Measurements from ENCODE around the gene ASIC1. TPM values are rescaled to one million over a fixed set of nuclear protein-coding genes. Genes with fewer than 3 reads are reported as not detected.

Gene ASIC1
- total and polyA plus RNA-seq, 2 of the 13 experiments (the other 11 are each of a cell fraction or from before 2014, with no cell fraction given), result 0.44 to 1.5 TPM

DNA sequence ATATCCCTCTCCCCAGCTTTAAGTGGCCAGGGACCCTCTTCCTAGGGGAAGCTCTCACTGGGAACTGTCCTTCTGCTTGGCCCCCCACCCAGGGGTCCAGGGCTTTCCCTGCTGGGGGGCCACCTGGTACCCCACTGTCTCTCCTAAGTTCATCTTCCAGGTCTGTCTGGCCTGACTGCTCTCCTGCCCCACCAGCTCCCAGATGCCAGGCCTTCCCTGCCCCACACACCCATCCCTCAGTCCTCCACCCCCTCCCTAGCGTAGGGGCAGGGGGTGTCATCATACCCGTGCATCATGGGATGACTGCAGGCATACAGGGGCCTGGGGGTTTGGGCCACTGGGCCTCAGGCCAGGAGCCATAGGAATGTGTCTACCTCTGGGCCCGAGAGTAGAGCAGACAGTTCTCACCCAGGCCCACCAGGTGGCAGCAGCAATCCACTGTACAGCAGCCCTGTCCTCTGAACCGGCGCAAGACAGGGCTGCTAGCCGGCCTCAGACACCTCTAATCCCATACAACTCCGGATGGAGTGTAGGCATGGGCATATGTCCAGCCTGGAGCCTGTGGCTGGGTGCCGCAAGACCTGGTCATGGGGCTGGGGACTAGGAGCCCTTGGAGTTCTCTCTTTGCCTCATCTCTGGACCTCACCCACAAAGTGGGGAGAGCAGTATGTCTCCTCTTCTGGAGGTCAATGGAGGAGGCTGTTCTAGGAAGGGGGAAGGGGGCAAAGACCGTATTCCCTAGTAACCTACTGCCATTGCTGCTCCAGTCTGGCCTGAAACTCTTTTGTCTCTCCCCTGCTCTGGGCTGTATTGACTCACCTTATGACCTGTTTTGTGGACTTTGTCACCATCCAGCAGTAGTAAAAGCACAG, 17.8 kb downstream of the ASIC1 start (continued):
- TF ChIP-seq, protein P1, sequence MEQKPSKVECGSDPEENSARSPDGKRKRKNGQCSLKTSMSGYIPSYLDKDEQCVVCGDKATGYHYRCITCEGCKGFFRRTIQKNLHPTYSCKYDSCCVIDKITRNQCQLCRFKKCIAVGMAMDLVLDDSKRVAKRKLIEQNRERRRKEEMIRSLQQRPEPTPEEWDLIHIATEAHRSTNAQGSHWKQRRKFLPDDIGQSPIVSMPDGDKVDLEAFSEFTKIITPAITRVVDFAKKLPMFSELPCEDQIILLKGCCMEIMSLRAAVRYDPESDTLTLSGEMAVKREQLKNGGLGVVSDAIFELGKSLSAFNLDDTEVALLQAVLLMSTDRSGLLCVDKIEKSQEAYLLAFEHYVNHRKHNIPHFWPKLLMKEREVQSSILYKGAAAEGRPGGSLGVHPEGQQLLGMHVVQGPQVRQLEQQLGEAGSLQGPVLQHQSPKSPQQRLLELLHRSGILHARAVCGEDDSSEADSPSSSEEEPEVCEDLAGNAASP (CRISPR knock-in tag; IDR thresholded peaks at IDR 0.05; ENCODE audit: borderline replicate concordance), result 0 out of 2 replicates have a peak, but pooled peaks have one; percentile 10
- 0 out of 2 replicates have a peak, but pooled peaks have one; percentile 35 for TF ChIP-seq ZNF749 (CRISPR knock-in tag; IDR thresholded peaks at IDR 0.05; ENCODE audit: borderline replicate concordance)
- TF ChIP-seq, protein P2, sequence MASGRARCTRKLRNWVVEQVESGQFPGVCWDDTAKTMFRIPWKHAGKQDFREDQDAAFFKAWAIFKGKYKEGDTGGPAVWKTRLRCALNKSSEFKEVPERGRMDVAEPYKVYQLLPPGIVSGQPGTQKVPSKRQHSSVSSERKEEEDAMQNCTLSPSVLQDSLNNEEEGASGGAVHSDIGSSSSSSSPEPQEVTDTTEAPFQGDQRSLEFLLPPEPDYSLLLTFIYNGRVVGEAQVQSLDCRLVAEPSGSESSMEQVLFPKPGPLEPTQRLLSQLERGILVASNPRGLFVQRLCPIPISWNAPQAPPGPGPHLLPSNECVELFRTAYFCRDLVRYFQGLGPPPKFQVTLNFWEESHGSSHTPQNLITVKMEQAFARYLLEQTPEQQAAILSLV (CRISPR knock-in tag; IDR thresholded peaks at IDR 0.05; ENCODE audit: borderline replicate concordance), result no peak
- peak; percentile 33 for TF ChIP-seq ZNF781 (CRISPR knock-in tag; IDR thresholded peaks at IDR 0.05; ENCODE audit: borderline replicate concordance, not compliant biosample characterization)
- TF ChIP-seq, protein P3, sequence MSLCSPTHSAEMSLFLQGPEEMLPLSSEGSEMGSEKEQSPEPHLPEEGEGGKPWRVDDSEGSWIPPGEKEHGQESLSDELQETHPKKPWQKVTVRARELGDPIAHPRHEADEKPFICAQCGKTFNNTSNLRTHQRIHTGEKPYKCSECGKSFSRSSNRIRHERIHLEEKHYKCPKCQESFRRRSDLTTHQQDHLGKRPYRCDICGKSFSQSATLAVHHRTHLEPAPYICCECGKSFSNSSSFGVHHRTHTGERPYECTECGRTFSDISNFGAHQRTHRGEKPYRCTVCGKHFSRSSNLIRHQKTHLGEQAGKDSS (CRISPR knock-in tag; IDR thresholded peaks at IDR 0.05; ENCODE audit: borderline replicate concordance, low read depth), result peak; percentile 64; the same call in 1 of the 2 replicates
- TF ChIP-seq, protein P4, sequence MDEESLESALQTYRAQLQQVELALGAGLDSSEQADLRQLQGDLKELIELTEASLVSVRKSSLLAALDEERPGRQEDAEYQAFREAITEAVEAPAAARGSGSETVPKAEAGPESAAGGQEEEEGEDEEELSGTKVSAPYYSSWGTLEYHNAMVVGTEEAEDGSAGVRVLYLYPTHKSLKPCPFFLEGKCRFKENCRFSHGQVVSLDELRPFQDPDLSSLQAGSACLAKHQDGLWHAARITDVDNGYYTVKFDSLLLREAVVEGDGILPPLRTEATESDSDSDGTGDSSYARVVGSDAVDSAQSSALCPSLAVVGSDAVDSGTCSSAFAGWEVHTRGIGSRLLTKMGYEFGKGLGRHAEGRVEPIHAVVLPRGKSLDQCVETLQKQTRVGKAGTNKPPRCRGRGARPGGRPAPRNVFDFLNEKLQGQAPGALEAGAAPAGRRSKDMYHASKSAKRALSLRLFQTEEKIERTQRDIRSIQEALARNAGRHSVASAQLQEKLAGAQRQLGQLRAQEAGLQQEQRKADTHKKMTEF (CRISPR knock-in tag; IDR thresholded peaks at IDR 0.05), result peak; percentile 51
- TF ChIP-seq, protein P5, sequence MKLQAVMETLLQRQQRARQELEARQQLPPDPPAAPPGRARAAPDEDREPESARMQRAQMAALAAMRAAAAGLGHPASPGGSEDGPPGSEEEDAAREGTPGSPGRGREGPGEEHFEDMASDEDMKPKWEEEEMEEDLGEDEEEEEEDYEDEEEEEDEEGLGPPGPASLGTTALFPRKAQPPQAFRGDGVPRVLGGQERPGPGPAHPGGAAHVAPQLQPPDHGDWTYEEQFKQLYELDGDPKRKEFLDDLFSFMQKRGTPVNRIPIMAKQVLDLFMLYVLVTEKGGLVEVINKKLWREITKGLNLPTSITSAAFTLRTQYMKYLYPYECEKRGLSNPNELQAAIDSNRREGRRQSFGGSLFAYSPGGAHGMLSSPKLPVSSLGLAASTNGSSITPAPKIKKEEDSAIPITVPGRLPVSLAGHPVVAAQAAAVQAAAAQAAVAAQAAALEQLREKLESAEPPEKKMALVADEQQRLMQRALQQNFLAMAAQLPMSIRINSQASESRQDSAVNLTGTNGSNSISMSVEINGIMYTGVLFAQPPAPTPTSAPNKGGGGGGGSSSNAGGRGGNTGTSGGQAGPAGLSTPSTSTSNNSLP (IDR thresholded peaks at IDR 0.05; ENCODE audit: low read depth, low read length), result no peak
- TF ChIP-seq, protein P6, sequence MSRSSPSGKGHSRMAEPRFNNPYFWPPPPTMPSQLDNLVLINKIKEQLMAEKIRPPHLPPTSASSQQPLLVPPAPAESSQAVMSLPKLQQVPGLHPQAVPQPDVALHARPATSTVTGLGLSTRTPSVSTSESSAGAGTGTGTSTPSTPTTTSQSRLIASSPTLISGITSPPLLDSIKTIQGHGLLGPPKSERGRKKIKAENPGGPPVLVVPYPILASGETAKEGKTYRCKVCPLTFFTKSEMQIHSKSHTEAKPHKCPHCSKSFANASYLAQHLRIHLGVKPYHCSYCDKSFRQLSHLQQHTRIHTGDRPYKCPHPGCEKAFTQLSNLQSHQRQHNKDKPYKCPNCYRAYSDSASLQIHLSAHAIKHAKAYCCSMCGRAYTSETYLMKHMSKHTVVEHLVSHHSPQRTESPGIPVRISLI (CRISPR knock-in tag; IDR thresholded peaks at IDR 0.05; ENCODE audit: borderline replicate concordance), result peak; percentile 54; the same call in 1 of the 2 replicates
- TF ChIP-seq SMYD3 (CRISPR knock-in tag; IDR thresholded peaks at IDR 0.05), result peak; percentile 73; the same call in 1 of the 2 replicates
- TF ChIP-seq, protein P7, sequence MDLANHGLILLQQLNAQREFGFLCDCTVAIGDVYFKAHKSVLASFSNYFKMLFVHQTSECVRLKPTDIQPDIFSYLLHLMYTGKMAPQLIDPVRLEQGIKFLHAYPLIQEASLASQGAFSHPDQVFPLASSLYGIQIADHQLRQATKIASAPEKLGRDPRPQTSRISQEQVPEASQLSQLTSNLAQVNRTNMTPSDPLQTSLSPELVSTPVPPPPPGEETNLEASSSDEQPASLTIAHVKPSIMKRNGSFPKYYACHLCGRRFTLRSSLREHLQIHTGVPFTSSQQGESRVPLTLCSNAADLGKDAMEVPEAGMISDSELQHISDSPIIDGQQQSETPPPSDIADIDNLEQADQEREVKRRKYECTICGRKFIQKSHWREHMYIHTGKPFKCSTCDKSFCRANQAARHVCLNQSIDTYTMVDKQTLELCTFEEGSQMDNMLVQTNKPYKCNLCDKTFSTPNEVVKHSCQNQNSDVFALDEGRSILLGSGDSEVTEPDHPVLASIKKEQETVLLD (CRISPR knock-in tag; IDR thresholded peaks at IDR 0.05; ENCODE audit: low read depth), result no peak
- TF ChIP-seq, protein P8, sequence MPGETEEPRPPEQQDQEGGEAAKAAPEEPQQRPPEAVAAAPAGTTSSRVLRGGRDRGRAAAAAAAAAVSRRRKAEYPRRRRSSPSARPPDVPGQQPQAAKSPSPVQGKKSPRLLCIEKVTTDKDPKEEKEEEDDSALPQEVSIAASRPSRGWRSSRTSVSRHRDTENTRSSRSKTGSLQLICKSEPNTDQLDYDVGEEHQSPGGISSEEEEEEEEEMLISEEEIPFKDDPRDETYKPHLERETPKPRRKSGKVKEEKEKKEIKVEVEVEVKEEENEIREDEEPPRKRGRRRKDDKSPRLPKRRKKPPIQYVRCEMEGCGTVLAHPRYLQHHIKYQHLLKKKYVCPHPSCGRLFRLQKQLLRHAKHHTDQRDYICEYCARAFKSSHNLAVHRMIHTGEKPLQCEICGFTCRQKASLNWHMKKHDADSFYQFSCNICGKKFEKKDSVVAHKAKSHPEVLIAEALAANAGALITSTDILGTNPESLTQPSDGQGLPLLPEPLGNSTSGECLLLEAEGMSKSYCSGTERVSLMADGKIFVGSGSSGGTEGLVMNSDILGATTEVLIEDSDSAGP (CRISPR knock-in tag; IDR thresholded peaks at IDR 0.05; ENCODE audit: borderline replicate concordance), result peak; percentile 84
- no peak for TF ChIP-seq STAT5B (CRISPR knock-in tag; IDR thresholded peaks at IDR 0.05)

All from HepG2 (cell line).